OCI-LY3 (cell line): ENCODE results near the gene FLT1.

Experiments
- H2AFZ ChIP-seq: fragments of 200-600, 300-600 bp; shearing (Covaris generic); 2 replicates; pipeline ENCODE4 v1.6.0; 2014; ENCODE audit warnings: antibody characterized with exemption, low read depth, low read length
- H3K27ac ChIP-seq: fragments of 200-600, 300-600 bp; sonication (generic); 2 replicates; pipeline ENCODE4 v1.5.1; 2014; ENCODE audit warnings: mild to moderate bottlenecking, low read length, moderate library complexity, mixed read lengths
- H3K27me3 ChIP-seq: fragments of 200-600, 300-600 bp; sonication (generic); 2 replicates; pipeline ENCODE4 v1.6.1; 2014; ENCODE audit warnings: low read depth, low read length, mixed read lengths
- H3K36me3 ChIP-seq: fragments of 200-600, 300-600 bp; sonication (generic); replicated peaks from 2 replicates; pipeline ENCODE3; 2014; ENCODE audit warnings: low read depth, low read length, mixed read lengths
- H3K4me1 ChIP-seq: fragments of 300-600, 200-600 bp; sonication (generic); 2 replicates; pipeline ENCODE4 v1.6.1; 2014; ENCODE audit warnings: low read length, mixed read lengths
- H3K4me2 ChIP-seq: fragments of 200-600, 300-600 bp; sonication (generic); 2 replicates; pipeline ENCODE4 v1.6.1; 2014; ENCODE audit warnings: low read length, mixed read lengths
- H3K4me3 ChIP-seq: fragments of 300-600, 200-600 bp; sonication (generic); 2 replicates; pipeline ENCODE4 v1.5.1; 2014; ENCODE audit warnings: antibody characterized with exemption, mild to moderate bottlenecking, low read length, moderate library complexity
- H3K79me2 ChIP-seq: fragments of 300-600, 200-600 bp; shearing (Covaris generic); 2 replicates; pipeline ENCODE4 v1.6.1; 2014; ENCODE audit warnings: mild to moderate bottlenecking, low read length, mixed read lengths
- H3K9ac ChIP-seq: fragments of 300-600, 200-600 bp; shearing (Covaris generic); 2 replicates; pipeline ENCODE4 v1.6.0; 2014; ENCODE audit warnings: mild to moderate bottlenecking, low read length, moderate library complexity
- H3K9me3 ChIP-seq: fragments of 200-600, 300-600 bp; shearing (Covaris generic); 2 replicates; pipeline ENCODE4 v1.6.1; 2014; ENCODE audit warnings: low read length, mixed read lengths; ENCODE audit not compliant: insufficient read depth
- H4K20me1 ChIP-seq: fragments of 200-600, 300-600 bp; sonication (generic); 2 replicates; pipeline ENCODE4 v1.6.1; 2016; ENCODE audit warnings: low read length, mixed read lengths; ENCODE audit not compliant: insufficient read depth
- CTCF ChIP-seq: fragments of 200-600, 300-600 bp; sonication (generic); IDR thresholded peaks from 2 replicates; pipeline ENCODE4 v1.5.1; 2014; ENCODE audit warnings: antibody characterized with exemption, low read length, low read depth
- EZH2phosphoT487 ChIP-seq: fragments of 200-600 bp; shearing (Covaris generic); IDR thresholded peaks from 2 replicates; pipeline ENCODE4 v1.6.1; 2018; ENCODE audit warnings: antibody characterized with exemption, mixed run types, low read depth

Gene FLT1

GRCh38 chr13:28463481-28463880 lies 31.4 kb downstream of the FLT1 start:
- Histone ChIP-seq H3K4me2 (no peak overlapping the region), H3K27me3 (no peaks in the 10 kb centered on the region), H3K9me3 (peaks cover 3% of the 10 kb centered on the region; the same call in 1 of the 2 replicates), H3K27ac (no peak overlapping the region), H3K4me3 (no peak overlapping the region), H3K9ac (no peak overlapping the region), H3K79me2 (no peaks in the 10 kb centered on the region), H3K4me1 (peaks cover 7% of the 10 kb centered on the region), H3K36me3 (no peaks in the 10 kb centered on the region), H2AFZ (no peak overlapping the region), H4K20me1 (no peaks in the 10 kb centered on the region)
- TF ChIP-seq EZH2phosphoT487, result no peak
- no peak for TF ChIP-seq CTCF

- H3K79me2 ChIP-seq, result no peaks in the 10 kb centered on the region
- H3K27ac ChIP-seq, result no peak overlapping the region
- no peaks in the 10 kb centered on the region for H3K36me3 ChIP-seq
- H3K27me3 ChIP-seq, result no peaks in the 10 kb centered on the region
- no peak overlapping the region for H3K4me3 ChIP-seq
- H3K9me3 ChIP-seq, result no peaks in the 10 kb centered on the region
- TF ChIP-seq CTCF, result no peak
- TF ChIP-seq EZH2phosphoT487, result no peak
- no peak overlapping the region for H3K9ac ChIP-seq
- no peak overlapping the region for H3K4me2 ChIP-seq
- H3K4me1 ChIP-seq, result peaks cover 9% of the 10 kb centered on the region
- no peak overlapping the region for H2AFZ ChIP-seq
- no peaks in the 10 kb centered on the region for H4K20me1 ChIP-seq
Measured at GRCh38 chr13:28459911-28460310, 35.0 kb downstream of the FLT1 start.

GRCh38 chr13:28458608-28459007 lies 36.3 kb downstream of the FLT1 start:
- no peak overlapping the region for H3K9ac ChIP-seq
- no peak for TF ChIP-seq CTCF
- no peak for TF ChIP-seq EZH2phosphoT487
- no peaks in the 10 kb centered on the region for H3K9me3 ChIP-seq
- H3K27me3 ChIP-seq, result no peaks in the 10 kb centered on the region
- no peaks in the 10 kb centered on the region for H3K36me3 ChIP-seq
- H3K27ac ChIP-seq, result no peak overlapping the region
- no peak overlapping the region for H3K4me2 ChIP-seq
- H3K79me2 ChIP-seq, result no peaks in the 10 kb centered on the region
- no peak overlapping the region for H2AFZ ChIP-seq
- H3K4me1 ChIP-seq, result peaks cover 9% of the 10 kb centered on the region
- no peaks in the 10 kb centered on the region for H4K20me1 ChIP-seq
- no peak overlapping the region for H3K4me3 ChIP-seq

GRCh38 chr13:28458051-28458450 lies 36.9 kb downstream of the FLT1 start:
- Histone ChIP-seq H3K36me3 (no peaks in the 10 kb centered on the region), H3K9me3 (no peaks in the 10 kb centered on the region), H3K9ac (no peak overlapping the region), H3K79me2 (no peaks in the 10 kb centered on the region), H3K4me3 (no peak overlapping the region), H4K20me1 (no peaks in the 10 kb centered on the region), H3K27me3 (no peaks in the 10 kb centered on the region), H2AFZ (no peak overlapping the region), H3K4me2 (no peak overlapping the region), H3K27ac (no peak overlapping the region), H3K4me1 (peaks cover 9% of the 10 kb centered on the region)
- TF ChIP-seq EZH2phosphoT487 (no peak), CTCF (no peak)
